Measurements from ENCODE around the gene RUNX1. TPM values are rescaled to one million over a fixed set of nuclear protein-coding genes. Genes with fewer than 3 reads are reported as not detected.
A peak's percentile ranks its signal among the peaks of the same experiment; 100 is the strongest.
"Not testable (repeated sequence)": the region's sequence is repeated elsewhere in the genome, so short reads cannot be mapped to it uniquely, and the experiment has no call there.

Gene RUNX1
- total RNA-seq, 1 donor from 2014 or later = 100 TPM

DNA sequence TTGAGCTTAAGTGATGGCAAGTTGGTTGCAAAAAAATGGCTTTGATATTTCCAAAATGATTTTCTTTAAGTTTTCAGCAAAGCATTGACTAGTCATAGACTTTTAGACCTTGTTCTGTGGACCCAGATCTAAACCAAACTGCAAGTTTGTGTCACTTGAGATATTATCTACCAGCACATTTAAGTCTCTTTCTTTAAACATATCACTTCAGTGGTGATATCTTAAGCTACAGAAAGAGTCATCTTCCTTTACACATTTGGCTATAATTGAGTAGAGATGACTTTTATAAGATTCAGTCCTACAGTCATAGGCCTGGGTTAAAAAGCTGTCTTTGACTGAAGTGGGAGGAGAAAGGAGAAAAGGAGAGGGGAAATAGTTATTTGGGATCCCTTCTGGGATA lies 95.2 kb downstream of the RUNX1 start:
- DNase-seq = no peak
- H3K27ac Mint-ChIP-seq = peak overlapping the region; percentile 6

DNA sequence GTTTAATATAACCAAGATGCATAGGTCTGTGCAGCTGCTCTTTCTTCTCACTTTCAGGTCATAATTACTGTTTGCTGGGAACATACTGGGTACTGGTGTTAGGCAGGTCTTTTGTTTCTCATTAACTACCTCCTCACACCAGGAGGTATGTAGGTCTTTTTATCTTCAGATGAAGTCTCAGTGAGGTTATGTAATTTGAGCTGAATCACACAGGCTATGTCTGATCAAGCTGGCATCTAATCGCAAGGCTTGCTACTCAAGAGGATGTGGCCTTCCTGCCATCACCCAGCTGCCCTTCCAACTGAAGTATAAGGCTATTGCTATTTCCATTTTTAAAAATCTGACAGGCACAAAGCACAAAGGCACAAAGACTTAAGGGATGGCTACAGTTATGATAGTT lies 96.4 kb downstream of the RUNX1 start:
- Mint-ChIP-seq H3K27me3 (no peaks in the 10 kb centered on the region), H3K27ac (no peak overlapping the region), H3K36me3 (ENCODE audit: low read depth) (peaks cover 29% of the 10 kb centered on the region), H3K9me3 (peaks cover 3% of the 10 kb centered on the region), H3K4me3 (no peak overlapping the region), H3K4me1 (peaks cover 33% of the 10 kb centered on the region)
- intact Hi-C loops (cut with micrococcal nuclease) = no loop called here
- no peak for DNase-seq

More for the DNA sequence above, 95.2 kb downstream of the RUNX1 start:
- Mint-ChIP-seq H3K9me3 (peaks cover 3% of the 10 kb centered on the region), H3K4me3 (no peak overlapping the region), H3K27me3 (no peaks in the 10 kb centered on the region), H3K4me1 (peaks cover 32% of the 10 kb centered on the region), H3K36me3 (ENCODE audit: low read depth) (peaks cover 32% of the 10 kb centered on the region)
- intact Hi-C loops (cut with micrococcal nuclease) = no loop called here

- intact Hi-C loops (cut with micrococcal nuclease); H3K4me3 Mint-ChIP-seq; H3K27me3 Mint-ChIP-seq; H3K27ac Mint-ChIP-seq; H3K9me3 Mint-ChIP-seq; DNase-seq: not testable (repeated sequence)
- peaks cover 29% of the 10 kb centered on the region for H3K36me3 Mint-ChIP-seq (ENCODE audit: low read depth)
- H3K4me1 Mint-ChIP-seq = peaks cover 34% of the 10 kb centered on the region
These were observed 97.2 kb downstream of the RUNX1 start for GRCh38 chr21:34951868-34952267.

DNA sequence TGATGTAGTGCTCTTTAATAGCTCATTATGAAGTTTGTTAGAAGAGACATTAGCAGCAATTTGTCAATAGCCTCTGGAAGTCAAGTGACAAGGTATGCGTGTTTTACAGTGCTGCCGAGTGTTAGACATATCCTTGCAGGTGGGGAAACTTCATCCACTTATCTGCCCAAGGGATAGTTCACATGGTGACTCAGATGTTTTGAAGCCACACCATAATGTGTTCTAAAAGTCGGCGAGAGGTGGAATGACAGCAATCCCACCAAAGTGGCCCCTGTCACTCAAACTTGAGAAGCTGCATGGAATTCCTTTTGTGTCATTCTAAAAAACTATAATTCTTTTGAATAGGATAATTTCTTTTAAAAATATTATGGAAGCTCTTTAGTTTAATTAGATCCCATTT lies 98.1 kb downstream of the RUNX1 start:
- no peak overlapping the region for H3K4me3 Mint-ChIP-seq
- H3K4me1 Mint-ChIP-seq = peaks cover 39% of the 10 kb centered on the region
- intact Hi-C loops (cut with micrococcal nuclease) = no loop called here

DNA sequence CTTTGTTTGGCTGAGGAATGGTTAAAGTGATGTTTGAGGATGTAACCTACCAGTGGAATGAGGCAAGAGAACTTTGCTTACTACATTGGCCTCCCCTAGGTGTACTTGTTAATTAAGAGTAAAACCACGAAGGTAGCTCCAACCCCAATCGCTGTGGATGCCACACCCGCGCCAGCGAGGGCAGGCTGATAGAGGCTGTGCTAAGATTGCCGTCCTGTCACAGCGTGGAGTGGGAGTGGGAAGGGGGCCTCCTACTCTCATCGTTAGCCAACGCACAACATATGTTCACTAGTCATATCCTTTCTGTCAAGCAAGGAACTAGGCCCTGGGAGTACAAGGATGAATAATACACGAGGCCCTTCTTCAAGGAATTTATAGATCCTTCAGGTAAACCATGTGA lies 99.6 kb downstream of the RUNX1 start:
- Mint-ChIP-seq H3K4me3 (no peak overlapping the region), H3K4me1 (peaks cover 47% of the 10 kb centered on the region), H3K27me3 (no peaks in the 10 kb centered on the region), H3K27ac (no peak overlapping the region), H3K9me3 (peaks cover 8% of the 10 kb centered on the region), H3K36me3 (ENCODE audit: low read depth) (peaks cover 22% of the 10 kb centered on the region)
- no peak for DNase-seq
- intact Hi-C loops (cut with micrococcal nuclease) = no loop called here

More for the DNA sequence above, 98.1 kb downstream of the RUNX1 start:
- no peak overlapping the region for H3K27ac Mint-ChIP-seq
- peaks cover 6% of the 10 kb centered on the region for H3K9me3 Mint-ChIP-seq
- DNase-seq = no peak
- H3K36me3 Mint-ChIP-seq (ENCODE audit: low read depth) = peaks cover 25% of the 10 kb centered on the region
- no peaks in the 10 kb centered on the region for H3K27me3 Mint-ChIP-seq

DNA sequence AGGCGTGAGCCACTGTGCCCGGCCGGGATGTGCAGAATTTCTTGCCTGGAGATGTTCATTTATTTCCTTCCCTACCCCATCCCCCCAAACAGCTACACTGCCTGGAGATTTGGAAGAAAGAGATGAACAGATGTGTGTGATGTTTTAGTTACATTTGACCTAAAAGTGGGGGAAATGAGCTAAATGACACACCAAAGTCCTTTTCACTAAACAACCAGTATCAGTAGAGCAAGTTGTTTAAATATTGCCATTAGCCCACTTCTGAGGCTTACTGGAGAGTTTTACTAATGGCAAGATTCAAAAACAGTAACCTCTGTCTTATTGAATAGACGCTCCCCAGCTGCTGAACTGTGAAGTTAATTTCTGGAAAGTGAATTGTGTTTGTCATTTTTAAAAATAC lies 100.1 kb downstream of the RUNX1 start:
- H3K4me3 Mint-ChIP-seq = no peak overlapping the region
- H3K36me3 Mint-ChIP-seq (ENCODE audit: low read depth) = peaks cover 20% of the 10 kb centered on the region
- intact Hi-C loops (cut with micrococcal nuclease) = no loop called here
- peaks cover 50% of the 10 kb centered on the region for H3K4me1 Mint-ChIP-seq
- peaks cover 8% of the 10 kb centered on the region for H3K9me3 Mint-ChIP-seq
- DNase-seq = no peak
- no peaks in the 10 kb centered on the region for H3K27me3 Mint-ChIP-seq
- no peak overlapping the region for H3K27ac Mint-ChIP-seq

DNA sequence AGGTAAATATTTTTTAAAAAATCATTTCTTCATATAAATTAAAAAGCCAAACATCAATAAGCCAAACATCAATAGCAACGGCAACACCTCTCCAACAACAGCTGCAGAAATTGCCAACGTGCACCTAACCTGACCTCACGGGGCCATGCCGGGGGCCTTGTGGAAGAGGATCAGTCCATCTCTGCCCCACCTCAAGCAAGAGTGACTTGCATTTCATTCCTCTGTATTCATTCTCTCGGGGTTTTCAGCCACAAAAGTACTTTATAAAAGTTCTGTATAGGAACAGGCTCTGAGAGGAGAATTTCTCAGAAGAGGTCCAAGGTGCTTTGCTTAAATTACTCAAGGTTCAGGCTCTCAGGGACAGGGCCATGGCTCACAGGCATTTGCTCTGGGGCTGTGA lies 100.9 kb downstream of the RUNX1 start:
- Mint-ChIP-seq H3K4me3 (no peak overlapping the region), H3K27me3 (no peaks in the 10 kb centered on the region), H3K27ac (no peak overlapping the region), H3K4me1 (peaks cover 52% of the 10 kb centered on the region), H3K9me3 (peaks cover 8% of the 10 kb centered on the region), H3K36me3 (ENCODE audit: low read depth) (peaks cover 19% of the 10 kb centered on the region)
- no peak for DNase-seq
- intact Hi-C loops (cut with micrococcal nuclease) = no loop called here

DNA sequence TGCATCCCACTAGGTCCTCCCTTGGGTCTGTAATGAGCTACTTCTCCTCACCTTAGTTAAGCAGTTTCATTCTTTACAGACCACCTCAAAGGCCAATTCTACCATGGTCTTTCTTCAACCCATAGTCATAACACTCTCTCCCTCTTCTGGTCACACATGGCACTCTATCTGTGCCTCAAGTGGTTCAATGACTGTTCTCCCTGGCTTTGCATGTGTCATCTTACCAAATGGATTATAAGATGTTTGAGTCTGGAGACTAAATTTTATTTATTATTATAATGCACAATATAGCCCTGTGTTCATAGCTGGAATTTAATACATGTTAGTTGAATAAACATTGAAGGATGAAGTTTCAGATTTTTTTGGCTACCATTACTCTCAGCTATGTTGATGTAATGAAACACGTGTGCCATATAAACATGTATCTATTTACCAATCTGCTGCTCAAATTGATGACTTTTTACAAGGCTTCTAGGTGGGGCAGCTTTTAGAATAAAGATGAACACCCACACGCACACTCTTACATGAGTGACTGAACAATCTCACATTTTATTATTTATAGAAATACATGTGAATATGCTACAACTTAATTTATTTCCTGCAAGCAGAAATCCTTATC lies 102.1 kb downstream of the RUNX1 start:
- H3K27ac Mint-ChIP-seq = peak overlapping the region; percentile 79
- H3K27me3 Mint-ChIP-seq = no peaks in the 10 kb centered on the region
- H3K9me3 Mint-ChIP-seq = peaks cover 8% of the 10 kb centered on the region
- H3K4me3 Mint-ChIP-seq = no peak overlapping the region
- intact Hi-C loops (cut with micrococcal nuclease) = no loop called here
- no peak for DNase-seq
- peaks cover 57% of the 10 kb centered on the region for H3K4me1 Mint-ChIP-seq
- peaks cover 17% of the 10 kb centered on the region for H3K36me3 Mint-ChIP-seq (ENCODE audit: low read depth)

DNA sequence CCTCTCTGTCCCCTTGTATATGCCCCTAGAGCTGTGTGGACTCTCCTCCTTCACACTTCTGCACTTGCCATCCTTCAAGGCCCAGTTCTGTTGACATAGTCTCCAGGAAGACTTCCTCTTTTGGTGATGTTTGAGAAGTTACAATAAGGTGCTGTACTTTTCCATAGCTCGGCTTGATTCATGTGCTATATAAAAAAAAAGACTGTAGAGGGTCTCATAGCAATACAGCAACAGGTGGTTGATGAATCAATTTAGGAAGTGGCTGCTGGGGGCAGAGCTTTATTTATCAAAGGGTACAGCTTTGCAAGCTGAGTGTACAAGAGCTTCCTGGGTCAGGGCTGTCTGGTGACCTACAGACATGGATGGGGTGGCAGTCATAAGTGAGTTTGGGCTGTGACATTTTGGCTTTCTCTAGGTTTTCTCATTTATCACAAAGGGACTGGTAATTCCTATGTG lies 102.7 kb downstream of the RUNX1 start:
- Mint-ChIP-seq H3K4me1 (peaks cover 58% of the 10 kb centered on the region), H3K36me3 (ENCODE audit: low read depth) (peaks cover 15% of the 10 kb centered on the region), H3K9me3 (peaks cover 5% of the 10 kb centered on the region), H3K27me3 (no peaks in the 10 kb centered on the region), H3K4me3 (peak overlapping the region; percentile 21), H3K27ac (peak overlapping the region; percentile 79)
- intact Hi-C loops (cut with micrococcal nuclease) = no loop called here
- no peak for DNase-seq

DNA sequence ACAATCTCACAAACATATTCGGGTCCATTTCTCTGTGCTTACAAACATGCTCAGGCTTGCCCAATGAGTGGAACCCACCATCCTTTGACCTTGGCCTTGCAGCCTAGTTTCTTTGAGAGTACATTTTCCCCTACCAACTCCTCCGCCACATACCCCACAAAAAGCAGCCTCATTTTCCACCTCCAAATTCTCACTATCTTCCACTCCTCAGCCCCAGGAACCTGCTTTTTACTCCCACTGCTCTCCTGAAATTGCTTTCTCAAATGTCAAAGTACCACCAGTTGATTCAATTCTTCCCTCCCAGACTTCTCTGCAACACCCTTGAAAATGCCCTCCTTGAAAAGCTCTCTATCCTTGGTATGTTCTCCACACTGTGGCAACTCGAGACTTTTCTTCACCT lies 103.8 kb downstream of the RUNX1 start:
- intact Hi-C loops (cut with micrococcal nuclease) = loop anchor here (1.0 to 2.0 kb wide), 4 partner anchors 22 to 56 kb away; no protein-coding TSS in a partner anchor
- peak overlapping the region; percentile 21 for H3K4me3 Mint-ChIP-seq

GRCh38 chr21:34944015-34944755 lies 104.9 kb downstream of the RUNX1 start:
- intact Hi-C loops (cut with micrococcal nuclease) = loop anchor here (2.0 kb wide), 1 partner anchor 55 kb away; no protein-coding TSS in a partner anchor
- no peak for DNase-seq
- peak overlapping the region; percentile 4 for H3K4me3 Mint-ChIP-seq
- peaks cover 5% of the 10 kb centered on the region for H3K9me3 Mint-ChIP-seq
- H3K4me1 Mint-ChIP-seq = peaks cover 67% of the 10 kb centered on the region
- peaks cover 20% of the 10 kb centered on the region for H3K36me3 Mint-ChIP-seq (ENCODE audit: low read depth)
- H3K27ac Mint-ChIP-seq = peak overlapping the region; percentile 78
- H3K27me3 Mint-ChIP-seq = no peaks in the 10 kb centered on the region

More for the DNA sequence above, 103.8 kb downstream of the RUNX1 start:
- H3K27me3 Mint-ChIP-seq = no peaks in the 10 kb centered on the region
- peaks cover 5% of the 10 kb centered on the region for H3K9me3 Mint-ChIP-seq
- peak overlapping the region; percentile 79 for H3K27ac Mint-ChIP-seq
- no peak for DNase-seq
- H3K4me1 Mint-ChIP-seq = peaks cover 65% of the 10 kb centered on the region
- peaks cover 20% of the 10 kb centered on the region for H3K36me3 Mint-ChIP-seq (ENCODE audit: low read depth)

GRCh38 chr21:34942911-34943310 lies 106.2 kb downstream of the RUNX1 start:
- intact Hi-C loops (cut with micrococcal nuclease) = loop anchor here (1.0 to 2.0 kb wide), 2 partner anchors 8 to 106 kb away; partner anchors contain the start of gene RUNX1
- H3K4me3 Mint-ChIP-seq = peak overlapping the region; percentile 47
- peaks cover 5% of the 10 kb centered on the region for H3K9me3 Mint-ChIP-seq
- H3K4me1 Mint-ChIP-seq = peaks cover 75% of the 10 kb centered on the region
- H3K36me3 Mint-ChIP-seq (ENCODE audit: low read depth) = peaks cover 18% of the 10 kb centered on the region
- no peak for DNase-seq
- no peaks in the 10 kb centered on the region for H3K27me3 Mint-ChIP-seq
- peak overlapping the region; percentile 94 for H3K27ac Mint-ChIP-seq

- Mint-ChIP-seq H3K4me1 (peaks cover 77% of the 10 kb centered on the region), H3K9me3 (peaks cover 4% of the 10 kb centered on the region), H3K4me3 (no peak overlapping the region), H3K36me3 (ENCODE audit: low read depth) (peaks cover 14% of the 10 kb centered on the region), H3K27me3 (no peaks in the 10 kb centered on the region), H3K27ac (no peak overlapping the region)
- intact Hi-C loops (cut with micrococcal nuclease) = no loop called here
- DNase-seq = no peak
These were observed 107.9 kb downstream of the RUNX1 start for GRCh38 chr21:34941162-34941561.

DNA sequence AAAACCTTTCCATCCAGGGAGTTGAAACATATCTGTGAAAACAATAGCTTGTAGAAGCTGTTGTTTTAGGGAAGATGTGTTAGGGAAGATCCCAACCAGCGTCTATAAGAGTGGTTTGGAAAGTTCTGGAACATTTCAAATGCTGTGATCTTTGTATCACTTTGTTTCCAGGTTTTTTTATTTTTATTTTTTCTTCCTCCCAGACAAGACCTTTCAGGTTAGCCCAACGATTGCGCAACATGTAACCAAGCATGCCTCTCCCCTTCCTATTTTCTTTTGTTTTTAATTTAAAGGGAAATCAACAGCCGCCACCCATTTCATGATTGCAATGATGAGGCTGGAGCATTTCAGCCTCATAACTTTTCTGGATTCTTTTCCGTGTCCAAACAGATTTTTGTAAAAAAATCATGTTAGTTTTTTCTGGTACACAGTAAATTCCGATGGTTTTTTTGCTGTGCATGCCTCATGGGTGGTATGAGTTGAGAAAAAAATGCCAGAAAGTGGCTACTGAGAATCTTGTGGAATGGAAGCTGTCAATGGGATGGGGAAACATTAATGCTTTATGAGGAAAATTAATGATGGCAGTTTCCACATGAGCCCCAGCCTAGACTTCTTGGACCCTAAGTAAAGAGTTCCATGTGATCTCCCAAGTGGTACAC lies 109.3 kb downstream of the RUNX1 start:
- intact Hi-C loops (cut with micrococcal nuclease) = no loop called here

More for the DNA sequence above, 109.3 kb downstream of the RUNX1 start:
- Mint-ChIP-seq H3K4me1 (peaks cover 79% of the 10 kb centered on the region), H3K27me3 (no peaks in the 10 kb centered on the region), H3K27ac (no peak overlapping the region), H3K4me3 (no peak overlapping the region), H3K36me3 (ENCODE audit: low read depth) (peaks cover 7% of the 10 kb centered on the region), H3K9me3 (no peaks in the 10 kb centered on the region)
- no peak for DNase-seq

Data from activated CD4-positive, alpha-beta T cell treated with anti-CD3 and anti-CD28 coated beads, Interleukin-2, amount 10 ng/mL, durations not matched to agents 24 days and 14 days (primary cell).